Measurements from ENCODE around the gene XPR1.
"Not testable (repeated sequence)": the region's sequence is repeated elsewhere in the genome, so short reads cannot be mapped to it uniquely, and the experiment has no call there.

XPR1 gene

GRCh38 chr1:180720753-180721152, 88.9 kb downstream of the XPR1 start:
- no peak for DNase-seq (ENCODE audit: low read depth, low spot score)

- DNase-seq (ENCODE audit: low read depth, low spot score): no peak
Measured at GRCh38 chr1:180722586-180722985, 90.8 kb downstream of the XPR1 start.

GRCh38 chr1:180724055-180724454, 92.2 kb downstream of the XPR1 start:
- DNase-seq (ENCODE audit: low read depth, low spot score): no peak

- DNase-seq (ENCODE audit: low read depth, low spot score): not testable (repeated sequence)
Measured at GRCh38 chr1:180726024-180726423, 94.2 kb downstream of the XPR1 start.

GRCh38 chr1:180727751-180728150, 95.9 kb downstream of the XPR1 start:
- not testable (repeated sequence) for DNase-seq (ENCODE audit: low read depth, low spot score)

GRCh38 chr1:180728472-180729106, 96.8 kb downstream of the XPR1 start:
- DNase-seq (ENCODE audit: low read depth, low spot score): no peak

- DNase-seq (ENCODE audit: low read depth, low spot score): no peak
Measured at GRCh38 chr1:180731131-180731530, 99.3 kb downstream of the XPR1 start.

GRCh38 chr1:180732866-180733265, 101.0 kb downstream of the XPR1 start:
- DNase-seq (ENCODE audit: low read depth, low spot score): no peak

- DNase-seq (ENCODE audit: low read depth, low spot score): no peak
Measured at GRCh38 chr1:180734366-180734765, 102.5 kb downstream of the XPR1 start.

GRCh38 chr1:180742663-180743062, 110.8 kb downstream of the XPR1 start:
- DNase-seq (ENCODE audit: low read depth, low spot score): no peak

- DNase-seq (ENCODE audit: low read depth, low spot score): no peak
Measured at GRCh38 chr1:180743868-180744267, 112.0 kb downstream of the XPR1 start.

GRCh38 chr1:180745098-180745497, 113.3 kb downstream of the XPR1 start:
- DNase-seq (ENCODE audit: low read depth, low spot score): no peak

- DNase-seq (ENCODE audit: low read depth, low spot score): no peak
Measured at GRCh38 chr1:180751921-180752320, 120.1 kb downstream of the XPR1 start.

- DNase-seq (ENCODE audit: low read depth, low spot score): no peak
Measured at GRCh38 chr1:180754453-180754852, 122.6 kb downstream of the XPR1 start.

- DNase-seq (ENCODE audit: low read depth, low spot score): no peak
Measured at GRCh38 chr1:180757657-180758056, 125.8 kb downstream of the XPR1 start.

- no peak for DNase-seq (ENCODE audit: low read depth, low spot score)
Measured at GRCh38 chr1:180762796-180763195, 131.0 kb downstream of the XPR1 start.

- DNase-seq (ENCODE audit: low read depth, low spot score): no peak
Measured at GRCh38 chr1:180765151-180765550, 133.3 kb downstream of the XPR1 start.

- no peak for DNase-seq (ENCODE audit: low read depth, low spot score)
Measured at GRCh38 chr1:180769889-180770288, 138.1 kb downstream of the XPR1 start.

GRCh38 chr1:180773210-180773865, 141.5 kb downstream of the XPR1 start:
- DNase-seq (ENCODE audit: low read depth, low spot score): no peak

- DNase-seq (ENCODE audit: low read depth, low spot score): no peak
Measured at GRCh38 chr1:180775801-180776200, 144.0 kb downstream of the XPR1 start.

GRCh38 chr1:180777072-180777689, 145.4 kb downstream of the XPR1 start:
- no peak for DNase-seq (ENCODE audit: low read depth, low spot score)

- no peak for DNase-seq (ENCODE audit: low read depth, low spot score)
Measured at GRCh38 chr1:180778782-180779398, 147.1 kb downstream of the XPR1 start.

- DNase-seq (ENCODE audit: low read depth, low spot score): no peak
Measured at GRCh38 chr1:180779584-180779983, 147.8 kb downstream of the XPR1 start.
